Colonic mucosa (tissue), 4 donors: ENCODE results near the gene AIF1. TPM values are rescaled to one million over a fixed set of nuclear protein-coding genes. Genes with fewer than 3 reads are reported as not detected.

Experiments used
- DNase-seq: peaks from one replicate; pipeline ENCODE4 v3.0.0-alpha.2; 2020
- H3K27ac ChIP-seq: fragments of 200-600 bp; one replicate; pipeline ENCODE4 v1.8.0; 2021
- H3K27me3 ChIP-seq: fragments of 200-600 bp; one replicate; pipeline ENCODE4 v1.8.0; 2021
- H3K36me3 ChIP-seq: fragments of 200-600 bp; one replicate; pipeline ENCODE4 v1.8.0; 2021
- H3K4me1 ChIP-seq: fragments of 200-600 bp; one replicate; pipeline ENCODE4 v1.8.0; 2021; ENCODE audit warnings: mild to moderate bottlenecking
- H3K4me3 ChIP-seq: fragments of 200-600 bp; one replicate; pipeline ENCODE4 v1.8.0; 2021
- H3K9ac ChIP-seq, 2 donors: one replicate each; pipeline ENCODE4 v1.7.0; 2013; ENCODE audit warnings: control low read depth in 2 of 2, low read depth in 2 of 2, low read length in 2 of 2
- H3K9me3 ChIP-seq: fragments of 200-600 bp; one replicate; pipeline ENCODE4 v1.8.0; 2021
- intact Hi-C: fragments of 100-400 bp; cut with DNase I; formaldehyde crosslinking; loops from one replicate; pipeline ENCODE4 v1.14.1; 2022
- total RNA-seq, 2 donors: library from RNA; stranded (reverse); fragmentation: NEBNext Ultra II Directional in 1 of 2; extraction: Animal tissue kit (Norgen Biotek cat#: 25700) in 1 of 2; gene quantifications; one replicate each; pipeline ENCODE4 v1.2.1, GENCODE V29; 2021
- TF ChIP-seq, protein P1 (sequence below): fragments of 200-600 bp; IDR thresholded peaks from one replicate; pipeline ENCODE4 v1.8.0; 2022; ENCODE audit warnings: antibody characterized with exemption, mild to moderate bottlenecking
- donor health status: healthy.
- donor health status: DM: no; HTN: no; CAD: no.
- donor health status: DM: no; HTN: no; CAD: no.

AIF1 gene
- total RNA-seq, 2 donors from 2014 or later, result 5.0 to 20.7 TPM

- H3K4me3 ChIP-seq, result no peak within 1 kb of the TSS
- H3K27ac ChIP-seq, result no peak within 1 kb of the TSS
- H3K9me3 ChIP-seq, result no peaks in the 10 kb centered on the region
- H3K9ac ChIP-seq, result peak within 1 kb of the TSS in 1 of 2 donors; percentile 44
- H3K36me3 ChIP-seq, result no peaks in the 10 kb centered on the region
- intact Hi-C loops, result loop anchor here (5.0 kb wide), 1 partner anchor 33 kb away; the partner anchor contains the start of gene PRRC2A
- no peaks in the 10 kb centered on the region for H3K27me3 ChIP-seq
- TF ChIP-seq, protein P1, sequence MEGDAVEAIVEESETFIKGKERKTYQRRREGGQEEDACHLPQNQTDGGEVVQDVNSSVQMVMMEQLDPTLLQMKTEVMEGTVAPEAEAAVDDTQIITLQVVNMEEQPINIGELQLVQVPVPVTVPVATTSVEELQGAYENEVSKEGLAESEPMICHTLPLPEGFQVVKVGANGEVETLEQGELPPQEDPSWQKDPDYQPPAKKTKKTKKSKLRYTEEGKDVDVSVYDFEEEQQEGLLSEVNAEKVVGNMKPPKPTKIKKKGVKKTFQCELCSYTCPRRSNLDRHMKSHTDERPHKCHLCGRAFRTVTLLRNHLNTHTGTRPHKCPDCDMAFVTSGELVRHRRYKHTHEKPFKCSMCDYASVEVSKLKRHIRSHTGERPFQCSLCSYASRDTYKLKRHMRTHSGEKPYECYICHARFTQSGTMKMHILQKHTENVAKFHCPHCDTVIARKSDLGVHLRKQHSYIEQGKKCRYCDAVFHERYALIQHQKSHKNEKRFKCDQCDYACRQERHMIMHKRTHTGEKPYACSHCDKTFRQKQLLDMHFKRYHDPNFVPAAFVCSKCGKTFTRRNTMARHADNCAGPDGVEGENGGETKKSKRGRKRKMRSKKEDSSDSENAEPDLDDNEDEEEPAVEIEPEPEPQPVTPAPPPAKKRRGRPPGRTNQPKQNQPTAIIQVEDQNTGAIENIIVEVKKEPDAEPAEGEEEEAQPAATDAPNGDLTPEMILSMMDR, result no peak
- peaks cover 25% of the 10 kb centered on the region for H3K4me1 ChIP-seq
- DNase-seq, result peak; percentile 49
Observed at GRCh38 chr6:31655349-31656237, 40.6 kb downstream of the AIF1 start, which contains the start of gene APOM. TSS of gene APOM (plus strand) at chr6:31655894. CDS start at chr6:31655967, 73 bp downstream.

DNA sequence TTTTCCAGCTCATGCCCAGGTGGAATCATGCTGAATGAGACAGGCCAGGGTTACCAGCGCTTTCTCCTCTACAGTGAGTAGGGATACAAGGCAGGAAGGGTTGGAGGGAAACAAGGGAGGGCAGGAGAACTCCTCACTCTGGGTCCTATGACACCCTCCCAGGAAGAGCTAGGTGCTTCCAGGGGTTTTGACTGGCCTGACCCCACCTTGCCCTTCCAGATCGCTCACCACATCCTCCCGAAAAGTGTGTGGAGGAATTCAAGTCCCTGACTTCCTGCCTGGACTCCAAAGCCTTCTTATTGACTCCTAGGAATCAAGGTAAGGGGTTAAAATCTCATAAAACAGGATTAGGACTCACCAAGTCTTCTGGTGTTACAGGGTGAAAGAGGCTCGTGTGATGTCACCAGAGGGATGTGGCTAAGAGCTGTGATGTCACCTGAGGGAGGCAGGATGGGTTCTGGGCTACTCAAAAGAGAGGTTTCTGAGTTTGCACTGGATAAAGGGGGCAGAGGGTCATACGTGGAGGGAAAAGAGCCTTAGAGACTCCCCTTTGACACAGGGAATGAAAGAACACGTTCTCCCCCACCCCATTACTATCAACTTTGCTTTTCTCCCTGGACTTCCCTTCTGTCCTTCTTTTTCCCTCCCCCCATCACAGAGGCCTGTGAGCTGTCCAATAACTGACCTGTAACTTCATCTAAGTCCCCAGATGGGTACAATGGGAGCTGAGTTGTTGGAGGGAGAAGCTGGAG lies 42.5 kb downstream of the AIF1 start:
- Histone ChIP-seq H3K4me1 (peaks cover 15% of the 10 kb centered on the region), H3K27ac (no peak overlapping the region), H3K4me3 (no peak overlapping the region), H3K9me3 (no peaks in the 10 kb centered on the region), H3K9ac (no peak overlapping the region), H3K27me3 (no peaks in the 10 kb centered on the region), H3K36me3 (no peaks in the 10 kb centered on the region)
- TF ChIP-seq, protein P1, result no peak
- intact Hi-C loops, result loop anchor here (5.0 kb wide), 1 partner anchor 35 kb away; the partner anchor contains the start of gene PRRC2A
- DNase-seq, result no peak

DNA sequence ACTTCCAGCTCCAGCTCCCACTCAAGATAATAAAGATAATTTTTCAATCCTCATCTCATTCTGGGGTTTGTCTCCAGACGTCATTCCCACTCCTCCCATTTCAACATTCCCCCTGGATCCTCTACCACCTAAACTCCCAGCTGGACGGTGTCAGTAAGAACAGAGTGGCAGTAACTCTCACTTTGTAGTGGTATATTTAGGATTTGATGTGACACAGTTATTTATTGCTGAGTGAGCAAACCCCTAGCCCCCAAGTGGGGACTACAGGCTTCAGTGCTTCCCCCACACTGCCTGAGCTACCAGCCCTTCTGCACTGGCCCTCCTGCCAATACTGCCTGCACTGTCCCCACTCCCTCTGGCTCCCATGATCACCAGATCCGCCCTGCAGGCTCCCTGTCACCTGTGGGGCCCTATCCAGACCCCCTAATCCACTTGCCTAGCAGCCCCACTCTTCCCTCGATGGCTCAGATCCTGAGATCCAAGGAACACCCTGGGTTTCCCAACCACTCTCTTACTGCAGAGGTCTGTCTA lies 43.2 kb downstream of the AIF1 start:
- H3K9me3 ChIP-seq, result no peaks in the 10 kb centered on the region
- no peaks in the 10 kb centered on the region for H3K27me3 ChIP-seq
- intact Hi-C loops, result loop anchor here (5.0 kb wide), 1 partner anchor 36 kb away; the partner anchor contains the start of gene PRRC2A
- TF ChIP-seq, protein P1, result no peak
- no peak for DNase-seq
- H3K27ac ChIP-seq, result no peak overlapping the region
- H3K4me1 ChIP-seq, result peaks cover 17% of the 10 kb centered on the region
- H3K9ac ChIP-seq, result no peak overlapping the region
- H3K4me3 ChIP-seq, result no peak overlapping the region
- no peaks in the 10 kb centered on the region for H3K36me3 ChIP-seq

- Histone ChIP-seq H3K9me3 (no peaks in the 10 kb centered on the region), H3K27me3 (no peaks in the 10 kb centered on the region), H3K4me3 (peak overlapping the region; percentile 76), H3K4me1 (peaks cover 23% of the 10 kb centered on the region), H3K36me3 (no peaks in the 10 kb centered on the region), H3K27ac (peak overlapping the region; percentile 89), H3K9ac (peak overlapping the region; percentile 75 to 94)
- intact Hi-C loops, result loop anchor here (5.0 kb wide), 1 partner anchor 37 kb away; the partner anchor contains the start of gene PRRC2A
- DNase-seq, result no peak
- TF ChIP-seq, protein P1, result no peak
Observed at GRCh38 chr6:31658983-31659648, 44.1 kb downstream of the AIF1 start.
